ENCODE measurements around the gene WDFY4.

DNA sequence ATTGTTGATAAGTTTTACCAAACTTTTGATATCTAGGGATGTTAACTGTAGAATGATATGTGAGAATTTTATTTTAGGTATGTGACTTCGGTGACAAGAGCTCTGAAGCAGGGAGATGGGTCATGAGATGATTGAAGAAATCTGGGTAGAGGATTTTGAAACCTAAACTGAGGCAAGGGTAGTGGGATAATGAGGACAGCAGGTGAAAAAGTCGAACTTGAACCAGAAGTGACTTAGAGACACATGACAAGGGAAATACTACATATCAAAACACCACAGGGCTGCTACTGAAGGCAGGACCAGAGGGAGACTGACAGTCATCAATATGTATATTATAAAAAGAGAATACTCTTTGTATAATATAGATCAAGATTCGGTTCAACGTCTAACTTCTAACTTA, 113.2 kb downstream of the WDFY4 start:
- no peak for TF ChIP-seq FOS (IDR thresholded peaks at IDR 0.05; ENCODE audit: borderline replicate concordance, insufficient read depth, low read length)
- TF ChIP-seq POLR2A (IDR thresholded peaks at IDR 0.05; ENCODE audit: low read depth, low read length), result no peak
- TF ChIP-seq, protein P1, sequence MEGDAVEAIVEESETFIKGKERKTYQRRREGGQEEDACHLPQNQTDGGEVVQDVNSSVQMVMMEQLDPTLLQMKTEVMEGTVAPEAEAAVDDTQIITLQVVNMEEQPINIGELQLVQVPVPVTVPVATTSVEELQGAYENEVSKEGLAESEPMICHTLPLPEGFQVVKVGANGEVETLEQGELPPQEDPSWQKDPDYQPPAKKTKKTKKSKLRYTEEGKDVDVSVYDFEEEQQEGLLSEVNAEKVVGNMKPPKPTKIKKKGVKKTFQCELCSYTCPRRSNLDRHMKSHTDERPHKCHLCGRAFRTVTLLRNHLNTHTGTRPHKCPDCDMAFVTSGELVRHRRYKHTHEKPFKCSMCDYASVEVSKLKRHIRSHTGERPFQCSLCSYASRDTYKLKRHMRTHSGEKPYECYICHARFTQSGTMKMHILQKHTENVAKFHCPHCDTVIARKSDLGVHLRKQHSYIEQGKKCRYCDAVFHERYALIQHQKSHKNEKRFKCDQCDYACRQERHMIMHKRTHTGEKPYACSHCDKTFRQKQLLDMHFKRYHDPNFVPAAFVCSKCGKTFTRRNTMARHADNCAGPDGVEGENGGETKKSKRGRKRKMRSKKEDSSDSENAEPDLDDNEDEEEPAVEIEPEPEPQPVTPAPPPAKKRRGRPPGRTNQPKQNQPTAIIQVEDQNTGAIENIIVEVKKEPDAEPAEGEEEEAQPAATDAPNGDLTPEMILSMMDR (IDR thresholded peaks at IDR 0.05; ENCODE audit: extremely low read depth in 1 of 2, insufficient read depth in 1 of 2, low read depth in 1 of 2, low read length in 2 of 2), result no peak
- no peak for TF ChIP-seq EZH2 (IDR thresholded peaks at IDR 0.05; ENCODE audit: borderline replicate concordance, low read depth, low read length, severe bottlenecking)
- TF ChIP-seq GATA2 (IDR thresholded peaks at IDR 0.05; ENCODE audit: insufficient read depth, insufficient read length, low read depth, low read length), result no peak
- TF ChIP-seq MYC (IDR thresholded peaks at IDR 0.05; ENCODE audit: low read depth, low read length), result no peak
- TF ChIP-seq, protein P2, sequence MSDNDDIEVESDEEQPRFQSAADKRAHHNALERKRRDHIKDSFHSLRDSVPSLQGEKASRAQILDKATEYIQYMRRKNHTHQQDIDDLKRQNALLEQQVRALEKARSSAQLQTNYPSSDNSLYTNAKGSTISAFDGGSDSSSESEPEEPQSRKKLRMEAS (IDR thresholded peaks at IDR 0.05; ENCODE audit: insufficient read depth, insufficient read length), result no peak
- TF ChIP-seq POLR2AphosphoS5 (IDR thresholded peaks at IDR 0.05; ENCODE audit: insufficient read depth, low read depth, low read length), result no peak
- no peak for TF ChIP-seq JUN (IDR thresholded peaks at IDR 0.05; ENCODE audit: borderline replicate concordance, insufficient read depth, insufficient read length, low read depth)
